Spleen (tissue), 11 donors: ENCODE measurements around the gene CLOCK. TPM values are rescaled to one million over a fixed set of nuclear protein-coding genes. Genes with fewer than 3 reads are reported as not detected.

Source experiments
- DNase-seq: peaks from one replicate; pipeline ENCODE4 v3.0.0-alpha.2; 2020
- H3K27ac ChIP-seq, 8 donors: fragments of 200-600 bp; sonication (generic) in 7 of 8; 1 replicate in 4 of 8; 2 replicates in 4 of 8; pipeline versions ENCODE4 v1.5.0 to v1.8.0; 2016 to 2021; ENCODE audit warnings: inconsistent platforms in 4 of 8, mild to moderate bottlenecking in 4 of 8, moderate library complexity in 1 of 8
- H3K27me3 ChIP-seq, 7 donors: fragments of 200-600 bp; sonication (generic) in 6 of 7; replicated peaks in 1 of 7; 1 replicate in 4 of 7; 2 replicates in 3 of 7; pipeline versions ENCODE4 v1.5.0 to v1.8.0; 2016 to 2021; ENCODE audit warnings: inconsistent platforms in 3 of 7, mild to moderate bottlenecking in 1 of 7
- H3K36me3 ChIP-seq, 6 donors: fragments of 200-600 bp; sonication (generic) in 5 of 6; 1 replicate in 4 of 6; 2 replicates in 2 of 6; pipeline versions ENCODE4 v1.5.0 to v1.8.0; 2016 to 2021; ENCODE audit warnings: inconsistent platforms in 2 of 6
- H3K4me1 ChIP-seq, 6 donors: fragments of 200-600 bp; sonication (generic) in 5 of 6; 1 replicate in 3 of 6; 2 replicates in 3 of 6; pipeline versions ENCODE4 v1.5.0 to v1.8.0; 2016 to 2021; ENCODE audit warnings: inconsistent platforms in 3 of 6
- H3K4me3 ChIP-seq, 8 donors: fragments of 200-600 bp; sonication (generic) in 7 of 8; 1 replicate in 4 of 8; 2 replicates in 4 of 8; pipeline versions ENCODE4 v1.5.0 to v1.8.0; 2016 to 2021; ENCODE audit warnings: inconsistent platforms in 4 of 8, mild to moderate bottlenecking in 4 of 8, moderate library complexity in 2 of 8
- H3K9me3 ChIP-seq, 8 donors: fragments of 200-600 bp; sonication (generic) in 7 of 8; 1 replicate in 4 of 8; 2 replicates in 4 of 8; pipeline versions ENCODE4 v1.5.0 to v1.8.0; 2016 to 2021; ENCODE audit warnings: inconsistent platforms in 4 of 8
- POLR2A ChIP-seq, 3 donors: fragments of 450-650 bp; IDR thresholded peaks; one replicate each; pipeline ENCODE4 v1.5.1; 2017; ENCODE audit warnings: antibody characterized with exemption in 3 of 3, mild to moderate bottlenecking in 1 of 3
- POLR2AphosphoS5 ChIP-seq, 3 donors: sonication (generic); formaldehyde crosslinking; IDR thresholded peaks; one replicate each; pipeline ENCODE4 v1.5.1; 2017; ENCODE audit warnings: antibody characterized with exemption in 3 of 3
- WGBS, 5 donors: extraction: QIAGEN DNeasy Blood & Tissue Kit in 3 of 5; methylation state at CpG; one replicate each; pipeline versions ENCODE4 v1.1.5 to v1.1.7; 2013 to 2018; 5-methylcytosine and 5-hydroxymethylcytosine counted together
- intact Hi-C: fragments of 100-400 bp; cut with DNase I; formaldehyde crosslinking; loops from one replicate; pipeline ENCODE4 v1.15.0; 2023; ENCODE audit warnings: low total_unique reads
- polyA plus RNA-seq, 3 donors: library from polyadenylated mRNA; stranded (reverse); fragments of 200-250 nt; gene quantifications; one replicate each; pipeline ENCODE4 v1.2.1, GENCODE V29; 2013
- total RNA-seq, 7 donors: library from RNA; depleted of rRNA in 3 of 7; stranded (reverse); fragments of >200 nt in 3 of 7; fragmentation: NEBNext Ultra II Directional in 4 of 7; extraction: Animal tissue kit (Norgen Biotek cat#: 25700) in 4 of 7; gene quantifications; one replicate each; pipeline versions ENCODE4 v1.1.0 to v1.2.1, GENCODE V29; 2016 to 2021
- TF ChIP-seq, protein P1 (sequence below), 11 experiments: fragments of 200-600 bp in 7 of 11; fragments of 450-650 bp in 4 of 11; sonication (generic) in 4 of 11; IDR thresholded peaks in 8 of 11; conservative IDR thresholded peaks in 3 of 11; 1 replicate in 7 of 11; 2 replicates in 4 of 11; pipeline versions ENCODE4 v1.4.0 to v1.8.0; 2016 to 2021; ENCODE audit warnings: antibody characterized with exemption in 11 of 11, inconsistent platforms in 4 of 11, mild to moderate bottlenecking in 1 of 11
- donor health status: healthy with polysubstance abuse.
- donor health status: DM: no; HTN: no; CAD: no; lungs with moderate emphysema.
- donor health status: DM: no; HTN: no; CAD: no.
- donor health status: Bipolar disorder and iron deficiency.
- donor health status: healthy.
- donor health status: DM: no; HTN: no; CAD: no.
- donor health status: DM: yes; HTN: yes; CAD: no.

CLOCK gene
- total and polyA plus RNA-seq, 10 donors = 1.9 to 29.4 (median 18.1) TPM

- intact Hi-C loops = no loop called here
- TF ChIP-seq, protein P1, sequence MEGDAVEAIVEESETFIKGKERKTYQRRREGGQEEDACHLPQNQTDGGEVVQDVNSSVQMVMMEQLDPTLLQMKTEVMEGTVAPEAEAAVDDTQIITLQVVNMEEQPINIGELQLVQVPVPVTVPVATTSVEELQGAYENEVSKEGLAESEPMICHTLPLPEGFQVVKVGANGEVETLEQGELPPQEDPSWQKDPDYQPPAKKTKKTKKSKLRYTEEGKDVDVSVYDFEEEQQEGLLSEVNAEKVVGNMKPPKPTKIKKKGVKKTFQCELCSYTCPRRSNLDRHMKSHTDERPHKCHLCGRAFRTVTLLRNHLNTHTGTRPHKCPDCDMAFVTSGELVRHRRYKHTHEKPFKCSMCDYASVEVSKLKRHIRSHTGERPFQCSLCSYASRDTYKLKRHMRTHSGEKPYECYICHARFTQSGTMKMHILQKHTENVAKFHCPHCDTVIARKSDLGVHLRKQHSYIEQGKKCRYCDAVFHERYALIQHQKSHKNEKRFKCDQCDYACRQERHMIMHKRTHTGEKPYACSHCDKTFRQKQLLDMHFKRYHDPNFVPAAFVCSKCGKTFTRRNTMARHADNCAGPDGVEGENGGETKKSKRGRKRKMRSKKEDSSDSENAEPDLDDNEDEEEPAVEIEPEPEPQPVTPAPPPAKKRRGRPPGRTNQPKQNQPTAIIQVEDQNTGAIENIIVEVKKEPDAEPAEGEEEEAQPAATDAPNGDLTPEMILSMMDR (IDR thresholded peaks at IDR 0.05 in 8 of 11, conservative IDR thresholded peaks at IDR 0.05 in 3 of 11) = no peak
- TF ChIP-seq POLR2A (IDR thresholded peaks at IDR 0.05) (no peak), POLR2AphosphoS5 (IDR thresholded peaks at IDR 0.05) (no peak)
- H3K27ac ChIP-seq = no peak overlapping the region
- H3K4me3 ChIP-seq = no peak overlapping the region
- H3K9me3 ChIP-seq = peaks cover 0 to 47% (median 33%) of the 10 kb centered on the region in 8 donors
- peaks cover 0 to 15% (median 0%) of the 10 kb centered on the region in 6 donors for H3K36me3 ChIP-seq
- no peak for DNase-seq
- peaks cover 0 to 9% (median 0%) of the 10 kb centered on the region in 6 donors for H3K4me1 ChIP-seq
- no peaks in the 10 kb centered on the region for H3K27me3 ChIP-seq
Observed at GRCh38 chr4:55534306-55534705, 12.4 kb downstream of the CLOCK start.

DNA sequence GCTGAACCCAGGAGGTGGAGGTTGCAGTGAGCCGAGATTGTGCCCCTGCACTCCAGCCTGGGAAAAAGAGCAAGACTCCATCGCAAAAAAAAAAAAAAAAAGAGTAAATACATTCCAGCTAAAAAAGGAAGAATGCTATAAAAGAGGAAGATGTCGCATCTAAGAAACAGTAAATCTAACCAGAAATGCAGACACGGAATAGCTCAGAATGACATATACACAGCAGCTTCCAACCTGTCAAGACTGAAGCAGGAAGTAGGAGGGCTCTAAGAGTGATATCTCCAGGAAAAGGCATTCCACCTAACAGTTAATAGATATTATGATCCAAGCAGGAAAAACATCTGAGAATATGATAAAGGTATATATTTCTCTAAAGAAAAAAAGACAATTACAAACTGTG is 16.0 kb downstream of the CLOCK start:
- Histone ChIP-seq H3K27me3 (no peaks in the 10 kb centered on the region), H3K36me3 (peaks cover 0 to 15% (median 0%) of the 10 kb centered on the region in 6 donors), H3K4me1 (no peaks in the 10 kb centered on the region), H3K4me3 (no peak overlapping the region), H3K27ac (no peak overlapping the region), H3K9me3 (peaks cover 0 to 47% (median 33%) of the 10 kb centered on the region in 8 donors)
- WGBS, 5 donors = 48 to 83% (median 77%) methylated on average over 3 to 4 of the region's 4 CpGs
- intact Hi-C loops = no loop called here
- TF ChIP-seq, protein P1 (IDR thresholded peaks at IDR 0.05 in 8 of 11, conservative IDR thresholded peaks at IDR 0.05 in 3 of 11) = no peak
- TF ChIP-seq POLR2AphosphoS5 (IDR thresholded peaks at IDR 0.05) (no peak), POLR2A (IDR thresholded peaks at IDR 0.05) (no peak)
- DNase-seq = no peak

DNA sequence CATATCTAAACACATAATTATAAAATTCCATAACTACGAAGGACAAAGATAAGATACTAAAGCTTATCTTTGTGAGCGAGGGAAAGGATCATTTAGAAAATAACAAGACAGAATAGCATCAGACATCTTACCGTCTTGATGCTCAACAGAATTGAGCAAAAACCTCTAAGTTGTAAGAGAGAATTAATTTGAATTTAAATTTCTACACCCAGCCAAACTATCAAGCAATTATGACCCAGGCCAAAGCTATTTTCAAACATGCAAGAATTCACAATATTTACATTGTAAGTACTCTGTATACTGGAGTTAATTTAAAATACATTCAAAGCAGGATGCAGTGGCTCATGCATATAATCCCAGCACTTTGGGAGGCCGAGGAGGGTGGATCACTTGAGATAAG is 16.5 kb downstream of the CLOCK start:
- intact Hi-C loops = no loop called here
- WGBS, 5 donors = 91 to 97% (median 94%) methylated on average over 4 of the region's 4 CpGs
- H3K27ac ChIP-seq = no peak overlapping the region
- peaks cover 0 to 15% (median 0%) of the 10 kb centered on the region in 6 donors for H3K36me3 ChIP-seq
- H3K9me3 ChIP-seq = peaks cover 0 to 47% (median 33%) of the 10 kb centered on the region in 8 donors
- H3K27me3 ChIP-seq = no peaks in the 10 kb centered on the region
- no peak for TF ChIP-seq POLR2AphosphoS5 (IDR thresholded peaks at IDR 0.05)
- TF ChIP-seq POLR2A (IDR thresholded peaks at IDR 0.05) = no peak
- TF ChIP-seq, protein P1 (IDR thresholded peaks at IDR 0.05 in 8 of 11, conservative IDR thresholded peaks at IDR 0.05 in 3 of 11) = no peak
- H3K4me1 ChIP-seq = no peaks in the 10 kb centered on the region
- DNase-seq = no peak
- no peak overlapping the region for H3K4me3 ChIP-seq

GRCh38 chr4:55528491-55528890 is 18.2 kb downstream of the CLOCK start:
- no peaks in the 10 kb centered on the region for H3K27me3 ChIP-seq

More at GRCh38 chr4:55528491-55528890, 18.2 kb downstream of the CLOCK start:
- no peaks in the 10 kb centered on the region for H3K4me1 ChIP-seq
- no peak for TF ChIP-seq POLR2AphosphoS5 (IDR thresholded peaks at IDR 0.05)
- no peak for TF ChIP-seq POLR2A (IDR thresholded peaks at IDR 0.05)
- TF ChIP-seq, protein P1 (IDR thresholded peaks at IDR 0.05 in 8 of 11, conservative IDR thresholded peaks at IDR 0.05 in 3 of 11) = no peak
- H3K36me3 ChIP-seq = peaks cover 0 to 11% (median 0%) of the 10 kb centered on the region in 6 donors
- no peak overlapping the region for H3K27ac ChIP-seq
- H3K4me3 ChIP-seq = no peak overlapping the region
- DNase-seq = no peak
- WGBS, 5 donors = 94 to 99% (median 97%) methylated on average over 3 of the region's 3 CpGs
- peaks cover 0 to 38% (median 23%) of the 10 kb centered on the region in 8 donors for H3K9me3 ChIP-seq
- intact Hi-C loops = no loop called here
